Lower lobe of right lung (tissue), 2 donors: ENCODE measurements around the gene MT1X. TPM values are rescaled to one million over a fixed set of nuclear protein-coding genes. Genes with fewer than 3 reads are reported as not detected.

ENCODE experiments used
- ATAC-seq, 2 donors: fragments of 200-7000 bp; cut with Tn5 transposase; one replicate each; pipeline ENCODE4 v1.9.1; 2020 to 2022; ENCODE audit warnings: mild to moderate bottlenecking in 2 of 2, moderate library complexity in 2 of 2
- DNase-seq: peaks from one replicate; pipeline ENCODE4 v3.0.0-alpha.2; 2020
- H3K27ac ChIP-seq: fragments of 200-600 bp; one replicate; pipeline ENCODE4 v1.8.0; 2022
- H3K27me3 ChIP-seq: fragments of 200-600 bp; one replicate; pipeline ENCODE4 v1.8.0; 2022; ENCODE audit warnings: low read depth
- H3K36me3 ChIP-seq: fragments of 200-600 bp; one replicate; pipeline ENCODE4 v1.8.0; 2022; ENCODE audit warnings: mild to moderate bottlenecking
- H3K4me1 ChIP-seq: fragments of 200-600 bp; one replicate; pipeline ENCODE4 v1.8.0; 2022
- H3K4me3 ChIP-seq: fragments of 200-600 bp; one replicate; pipeline ENCODE4 v1.8.0; 2022; ENCODE audit warnings: mild to moderate bottlenecking
- H3K9me3 ChIP-seq: fragments of 200-600 bp; one replicate; pipeline ENCODE4 v1.8.0; 2022
- intact Hi-C: fragments of 100-400 bp; cut with DNase I; formaldehyde crosslinking; loops from one replicate; pipeline ENCODE4 v1.11.0; 2022
- total RNA-seq: library from RNA; stranded (reverse); fragmentation: NEBNext Ultra II Directional; extraction: Animal tissue kit (Norgen Biotek cat#: 25700); gene quantifications from one replicate; pipeline ENCODE4 v1.2.1, GENCODE V29; 2021
- TF ChIP-seq, protein P1 (sequence below): fragments of 200-600 bp; IDR thresholded peaks from one replicate; pipeline ENCODE4 v1.8.0; 2022; ENCODE audit warnings: antibody characterized with exemption, mild to moderate bottlenecking
- donor health status: DM: no; HTN: yes; CAD: no; lungs with severe emphysema.

The MT1X gene
- total RNA-seq, 1 donor from 2014 or later, result 95.7 TPM

DNA sequence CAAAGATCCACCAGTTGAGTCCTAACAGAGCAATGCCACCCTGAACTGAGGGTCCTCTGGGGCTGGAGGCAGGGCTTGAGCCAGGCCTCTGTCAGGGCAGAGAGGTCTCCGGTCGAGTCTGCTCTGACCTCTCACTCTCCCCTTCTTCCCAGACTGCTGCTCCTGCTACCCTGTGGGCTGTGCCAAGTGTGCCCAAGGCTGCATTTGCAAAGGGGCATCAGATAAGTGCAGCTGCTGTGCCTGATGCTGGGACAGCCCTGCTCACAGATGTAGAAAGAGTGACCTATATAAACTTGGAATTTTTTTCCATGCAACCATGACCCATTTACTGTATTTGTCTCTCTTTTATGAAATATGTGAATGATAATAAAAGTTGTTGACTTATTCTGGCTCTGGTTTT is 33.0 kb upstream of the MT1X start:
- ATAC-seq (no peak), DNase-seq (no peak)
- TF ChIP-seq, protein P1, sequence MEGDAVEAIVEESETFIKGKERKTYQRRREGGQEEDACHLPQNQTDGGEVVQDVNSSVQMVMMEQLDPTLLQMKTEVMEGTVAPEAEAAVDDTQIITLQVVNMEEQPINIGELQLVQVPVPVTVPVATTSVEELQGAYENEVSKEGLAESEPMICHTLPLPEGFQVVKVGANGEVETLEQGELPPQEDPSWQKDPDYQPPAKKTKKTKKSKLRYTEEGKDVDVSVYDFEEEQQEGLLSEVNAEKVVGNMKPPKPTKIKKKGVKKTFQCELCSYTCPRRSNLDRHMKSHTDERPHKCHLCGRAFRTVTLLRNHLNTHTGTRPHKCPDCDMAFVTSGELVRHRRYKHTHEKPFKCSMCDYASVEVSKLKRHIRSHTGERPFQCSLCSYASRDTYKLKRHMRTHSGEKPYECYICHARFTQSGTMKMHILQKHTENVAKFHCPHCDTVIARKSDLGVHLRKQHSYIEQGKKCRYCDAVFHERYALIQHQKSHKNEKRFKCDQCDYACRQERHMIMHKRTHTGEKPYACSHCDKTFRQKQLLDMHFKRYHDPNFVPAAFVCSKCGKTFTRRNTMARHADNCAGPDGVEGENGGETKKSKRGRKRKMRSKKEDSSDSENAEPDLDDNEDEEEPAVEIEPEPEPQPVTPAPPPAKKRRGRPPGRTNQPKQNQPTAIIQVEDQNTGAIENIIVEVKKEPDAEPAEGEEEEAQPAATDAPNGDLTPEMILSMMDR, result no peak
- Histone ChIP-seq H3K36me3 (no peaks in the 10 kb centered on the region), H3K4me3 (no peak overlapping the region), H3K27ac (no peak overlapping the region), H3K9me3 (no peaks in the 10 kb centered on the region), H3K27me3 (peaks cover 25% of the 10 kb centered on the region), H3K4me1 (peaks cover under 1% of the 10 kb centered on the region)
- intact Hi-C loops, result no loop called here

DNA sequence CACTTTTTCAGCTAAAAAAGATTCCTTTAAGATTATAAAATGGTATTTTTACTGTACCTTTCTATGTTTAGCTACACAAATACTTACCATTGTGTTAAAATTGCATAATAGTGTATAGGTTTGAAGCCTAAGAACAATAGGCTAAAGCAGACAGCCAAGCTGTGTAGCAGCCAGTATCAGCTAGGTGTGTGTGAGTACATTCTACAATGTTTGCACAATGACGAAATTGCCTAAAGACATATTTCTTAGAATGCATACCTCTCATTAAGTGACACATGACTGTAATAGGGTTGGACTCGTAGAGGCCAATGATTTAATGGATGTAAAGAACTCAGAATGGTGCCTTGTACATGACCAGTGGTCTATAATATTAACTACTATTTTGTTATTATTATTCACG is 32.5 kb upstream of the MT1X start:
- DNase-seq, result no peak

DNA sequence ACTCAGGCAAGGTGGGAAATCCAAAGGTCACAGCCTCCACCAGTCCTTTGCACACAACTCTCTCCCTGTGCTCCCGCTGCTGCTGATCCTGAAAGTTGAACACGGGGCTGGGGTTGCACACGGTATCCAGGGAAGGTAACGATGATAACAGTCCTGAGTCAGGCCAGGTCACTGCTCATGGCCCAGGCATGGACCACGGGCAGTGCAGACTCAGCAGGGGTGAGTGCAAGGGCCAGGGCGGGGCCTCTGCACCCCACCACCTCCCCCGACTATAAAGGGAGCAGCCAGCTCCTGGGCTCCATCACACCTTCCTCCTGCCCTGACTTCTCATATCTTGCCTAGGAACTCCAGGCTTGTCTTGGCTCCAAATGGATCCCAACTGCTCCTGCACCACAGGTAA is 30.7 kb upstream of the MT1X start, which contains the start of gene MT1B:
MT1B (plus strand) TSS at position 301 of the 400 bp plus-strand sequence; CDS start at position 369, 68 bp downstream.
- intact Hi-C loops, result no loop called here

More for the DNA sequence above, 32.5 kb upstream of the MT1X start:
- no peak for ATAC-seq
- intact Hi-C loops, result no loop called here
- H3K9me3 ChIP-seq, result no peaks in the 10 kb centered on the region
- no peak overlapping the region for H3K4me3 ChIP-seq
- H3K36me3 ChIP-seq, result no peaks in the 10 kb centered on the region
- H3K27me3 ChIP-seq, result peaks cover 23% of the 10 kb centered on the region
- no peaks in the 10 kb centered on the region for H3K4me1 ChIP-seq
- H3K27ac ChIP-seq, result no peak overlapping the region
- TF ChIP-seq, protein P1, result no peak

DNA sequence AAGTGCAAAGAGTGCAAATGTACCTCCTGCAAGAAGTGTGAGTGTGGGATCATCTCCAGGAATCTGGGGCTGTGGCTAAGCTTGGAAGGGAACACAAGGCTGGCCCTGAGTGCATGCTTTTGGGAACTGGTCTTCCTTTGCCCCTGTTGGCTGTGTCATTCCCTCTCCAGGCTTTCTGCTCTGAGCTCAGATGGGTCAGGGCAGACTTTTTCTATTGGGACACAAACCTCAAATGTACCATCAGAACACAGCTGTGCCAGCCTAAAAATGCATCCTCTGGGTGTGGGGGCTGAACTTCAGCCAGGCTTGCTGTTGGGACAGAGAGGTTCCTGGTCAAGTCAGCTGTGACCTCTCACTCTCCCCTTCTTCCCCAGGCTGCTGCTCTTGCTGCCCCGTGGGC is 29.7 kb upstream of the MT1X start:
- DNase-seq (no peak), ATAC-seq (no peak)
- H3K27ac ChIP-seq, result no peak overlapping the region
- no peak overlapping the region for H3K4me3 ChIP-seq
- TF ChIP-seq, protein P1, result no peak
- no peaks in the 10 kb centered on the region for H3K36me3 ChIP-seq
- no peaks in the 10 kb centered on the region for H3K4me1 ChIP-seq
- H3K9me3 ChIP-seq, result no peaks in the 10 kb centered on the region
- intact Hi-C loops, result no loop called here
- H3K27me3 ChIP-seq, result peaks cover 12% of the 10 kb centered on the region

More for the DNA sequence above, 30.7 kb upstream of the MT1X start, which contains the start of gene MT1B:
- no peak for ATAC-seq
- Histone ChIP-seq H3K9me3 (no peaks in the 10 kb centered on the region), H3K36me3 (no peaks in the 10 kb centered on the region), H3K27me3 (peaks cover 17% of the 10 kb centered on the region), H3K4me1 (no peaks in the 10 kb centered on the region), H3K4me3 (no peak within 1 kb of the TSS), H3K27ac (no peak within 1 kb of the TSS)
- DNase-seq, result no peak
- TF ChIP-seq, protein P1, result no peak

DNA sequence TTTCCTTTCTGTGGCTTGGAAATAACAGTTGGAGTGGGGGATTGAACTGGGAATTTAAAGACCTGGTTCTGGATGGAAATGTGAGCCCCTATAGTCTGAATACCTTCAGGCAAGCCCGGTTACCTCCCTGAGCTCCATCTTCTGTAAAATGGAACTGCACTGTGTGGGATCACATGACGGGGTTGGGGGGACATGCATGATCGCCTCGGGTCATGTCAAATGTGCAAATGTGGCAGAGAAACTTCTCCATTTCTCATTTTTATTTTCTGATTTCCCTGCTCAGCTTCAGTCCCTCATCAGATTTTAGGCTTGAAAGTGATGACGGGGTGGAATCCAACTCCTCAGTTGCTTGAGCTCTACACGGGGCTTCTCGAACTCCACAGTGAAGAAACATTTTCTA is 29.1 kb upstream of the MT1X start:
- DNase-seq (no peak), ATAC-seq (no peak)
- intact Hi-C loops, result no loop called here
- no peaks in the 10 kb centered on the region for H3K9me3 ChIP-seq
- TF ChIP-seq, protein P1, result no peak
- no peaks in the 10 kb centered on the region for H3K36me3 ChIP-seq
- no peak overlapping the region for H3K27ac ChIP-seq
- peaks cover 6% of the 10 kb centered on the region for H3K27me3 ChIP-seq
- H3K4me1 ChIP-seq, result peaks cover 3% of the 10 kb centered on the region
- no peak overlapping the region for H3K4me3 ChIP-seq
